Fibroblast of lung (primary cell): ENCODE results near the gene LYAR. TPM values are rescaled to one million over a fixed set of nuclear protein-coding genes. Genes with fewer than 3 reads are reported as not detected.

Source experiments
- DNase-seq, 2 donors: peaks; one replicate each; pipeline versions ENCODE4 v3.0.0 to v3.0.0-alpha.2; 2010; ENCODE audit warnings: low read depth in 2 of 2
- H2AFZ ChIP-seq: 2 replicates; pipeline ENCODE4 v1.5.1; 2012; ENCODE audit warnings: low read length, control low read depth, inconsistent platforms
- H3K27ac ChIP-seq: 2 replicates; pipeline ENCODE4 v1.5.1; 2011; ENCODE audit warnings: low read length, control low read depth; ENCODE audit not compliant: insufficient read depth
- H3K27me3 ChIP-seq: 2 replicates; pipeline ENCODE4 v1.5.1; 2011; ENCODE audit warnings: mild to moderate bottlenecking, low read length; ENCODE audit not compliant: control insufficient read depth, insufficient read depth
- H3K36me3 ChIP-seq: 2 replicates; pipeline ENCODE4 v1.5.1; 2011; ENCODE audit warnings: low read length; ENCODE audit not compliant: control insufficient read depth, insufficient read depth
- H3K4me1 ChIP-seq: 2 replicates; pipeline ENCODE4 v1.5.1; 2011; ENCODE audit warnings: low read length; ENCODE audit not compliant: control insufficient read depth, insufficient read depth; ENCODE audit errors: extremely low read depth
- H3K4me2 ChIP-seq: 2 replicates; pipeline ENCODE4 v1.5.1; 2011; ENCODE audit warnings: low read length, control low read depth; ENCODE audit not compliant: insufficient read depth; ENCODE audit errors: extremely low read depth
- H3K4me3 ChIP-seq, 4 experiments: fragments of 200-600 bp in 1 of 4; sonication (generic) in 1 of 4; replicated peaks in 1 of 4; 2 replicates each; pipeline ENCODE4 v1.5.1; 2011 to 2016; ENCODE audit warnings: low read length in 4 of 4, low read depth in 3 of 4, mild to moderate bottlenecking in 3 of 4, control low read depth in 2 of 4, inconsistent platforms in 1 of 4, mixed read lengths in 1 of 4; ENCODE audit not compliant: insufficient read depth in 1 of 4; ENCODE audit errors: control extremely low read depth in 1 of 4
- H3K79me2 ChIP-seq: 2 replicates; pipeline ENCODE4 v1.5.1; 2012; ENCODE audit warnings: mild to moderate bottlenecking, low read length, inconsistent platforms; ENCODE audit not compliant: control insufficient read depth, insufficient read depth
- H3K9ac ChIP-seq: 2 replicates; pipeline ENCODE4 v1.5.1; 2011; ENCODE audit warnings: mild to moderate bottlenecking, low read length, control low read depth; ENCODE audit not compliant: insufficient read depth
- H3K9me3 ChIP-seq: 2 replicates; pipeline ENCODE4 v1.5.1; 2012; ENCODE audit warnings: low read depth, low read length; ENCODE audit not compliant: control insufficient read depth, insufficient read depth
- H4K20me1 ChIP-seq: 2 replicates; pipeline ENCODE4 v1.5.1; 2011; ENCODE audit warnings: low read length; ENCODE audit not compliant: control insufficient read depth, insufficient read depth; ENCODE audit errors: extremely low read depth
- EZH2 ChIP-seq: IDR thresholded peaks from 2 replicates; pipeline ENCODE4 v1.5.1; 2012; ENCODE audit warnings: low read length, control low read depth, mild to moderate bottlenecking; ENCODE audit errors: missing control alignments
- polyA plus RNA-seq, 2 donors: library from polyadenylated mRNA; depleted of rRNA in 1 of 2; stranded (reverse) in 1 of 2; unstranded in 1 of 2; fragments of >200 nt; gene quantifications; 2 replicates each; pipeline ENCODE4 v1.2.1, GENCODE V29; 2011 to 2012; ENCODE audit warnings: missing spikeins in 1 of 2
- total RNA-seq: library from RNA; depleted of rRNA; stranded (reverse); fragments of >200 nt; gene quantifications from 2 replicates; pipeline ENCODE4 v1.2.1, GENCODE V29; 2014
- TF ChIP-seq, protein P1 (sequence below), 2 donors: IDR thresholded peaks in 1 of 2; conservative IDR thresholded peaks in 1 of 2; 1 replicate in 1 of 2; 2 replicates in 1 of 2; pipeline ENCODE4 v1.5.1; 2011 to 2012; ENCODE audit warnings: low read length in 2 of 2, control low read depth in 1 of 2, inconsistent platforms in 1 of 2, low read depth in 1 of 2, mild to moderate bottlenecking in 1 of 2

The LYAR gene
- total and polyA plus RNA-seq, 2 donors (not counting 1 experiment from before 2014, with no cell fraction given): 10.1 to 11.1 TPM

DNA sequence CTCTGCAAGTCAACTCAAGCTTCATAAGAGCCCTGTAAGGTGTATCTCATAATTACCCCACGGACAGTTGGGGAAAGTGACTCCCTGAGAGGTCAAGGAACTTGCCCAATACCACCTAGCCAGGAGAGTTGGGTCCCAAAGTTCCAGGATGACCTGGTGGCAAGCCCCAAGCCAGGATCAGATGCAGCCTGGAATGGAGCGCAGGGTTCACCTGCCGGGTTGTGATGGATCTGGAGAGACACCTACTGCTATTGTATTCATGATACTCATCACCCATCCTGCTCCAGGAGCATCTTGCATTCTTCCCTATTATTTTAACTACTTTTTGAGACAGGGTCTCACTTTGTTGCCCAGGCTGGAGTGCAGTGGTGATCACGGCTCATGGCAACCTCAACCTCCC lies 36.2 kb upstream of the LYAR start:
- no peak overlapping the region for H3K9ac ChIP-seq
- no peak for TF ChIP-seq EZH2
- TF ChIP-seq, protein P1, sequence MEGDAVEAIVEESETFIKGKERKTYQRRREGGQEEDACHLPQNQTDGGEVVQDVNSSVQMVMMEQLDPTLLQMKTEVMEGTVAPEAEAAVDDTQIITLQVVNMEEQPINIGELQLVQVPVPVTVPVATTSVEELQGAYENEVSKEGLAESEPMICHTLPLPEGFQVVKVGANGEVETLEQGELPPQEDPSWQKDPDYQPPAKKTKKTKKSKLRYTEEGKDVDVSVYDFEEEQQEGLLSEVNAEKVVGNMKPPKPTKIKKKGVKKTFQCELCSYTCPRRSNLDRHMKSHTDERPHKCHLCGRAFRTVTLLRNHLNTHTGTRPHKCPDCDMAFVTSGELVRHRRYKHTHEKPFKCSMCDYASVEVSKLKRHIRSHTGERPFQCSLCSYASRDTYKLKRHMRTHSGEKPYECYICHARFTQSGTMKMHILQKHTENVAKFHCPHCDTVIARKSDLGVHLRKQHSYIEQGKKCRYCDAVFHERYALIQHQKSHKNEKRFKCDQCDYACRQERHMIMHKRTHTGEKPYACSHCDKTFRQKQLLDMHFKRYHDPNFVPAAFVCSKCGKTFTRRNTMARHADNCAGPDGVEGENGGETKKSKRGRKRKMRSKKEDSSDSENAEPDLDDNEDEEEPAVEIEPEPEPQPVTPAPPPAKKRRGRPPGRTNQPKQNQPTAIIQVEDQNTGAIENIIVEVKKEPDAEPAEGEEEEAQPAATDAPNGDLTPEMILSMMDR (conservative IDR thresholded peaks at IDR 0.05 in 1 of 2, IDR thresholded peaks at IDR 0.05 in 1 of 2; ENCODE audit: low read depth in 1 of 2, low read length in 2 of 2): no peak

DNA sequence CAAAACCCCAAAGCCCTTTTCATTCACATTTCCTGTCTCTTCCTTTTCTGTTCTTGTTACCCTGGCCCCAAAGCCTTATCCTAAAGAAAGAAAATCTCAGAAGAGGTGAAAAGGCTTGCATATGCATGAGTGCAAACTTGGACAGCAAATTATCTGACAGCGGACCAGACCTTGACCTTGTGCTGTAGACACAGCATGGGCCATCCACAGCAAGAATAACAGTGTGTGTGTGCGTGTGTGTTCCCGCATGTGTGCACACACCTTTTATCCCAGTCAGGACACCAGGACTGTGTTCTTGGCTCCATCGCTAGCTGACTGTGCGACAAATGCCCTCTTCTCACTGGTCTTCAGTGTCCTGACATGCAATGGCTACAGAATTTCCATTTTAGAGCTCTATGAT lies 35.4 kb upstream of the LYAR start:
- no peaks in the 10 kb centered on the region for H4K20me1 ChIP-seq
- no peaks in the 10 kb centered on the region for H3K9me3 ChIP-seq
- H3K4me3 ChIP-seq: no peak overlapping the region
- H3K79me2 ChIP-seq: no peaks in the 10 kb centered on the region
- TF ChIP-seq, protein P1 (conservative IDR thresholded peaks at IDR 0.05 in 1 of 2, IDR thresholded peaks at IDR 0.05 in 1 of 2; ENCODE audit: low read depth in 1 of 2, low read length in 2 of 2): no peak
- no peak for TF ChIP-seq EZH2
- no peaks in the 10 kb centered on the region for H3K27me3 ChIP-seq
- H3K4me1 ChIP-seq: no peaks in the 10 kb centered on the region
- no peak overlapping the region for H3K9ac ChIP-seq
- no peak for DNase-seq
- H3K36me3 ChIP-seq: peaks cover 8% of the 10 kb centered on the region
- H3K4me2 ChIP-seq: no peak overlapping the region
- H3K27ac ChIP-seq: no peak overlapping the region
- H2AFZ ChIP-seq: no peak overlapping the region

More for the DNA sequence above, 36.2 kb upstream of the LYAR start:
- no peaks in the 10 kb centered on the region for H3K4me1 ChIP-seq
- no peak overlapping the region for H3K4me2 ChIP-seq
- H3K4me3 ChIP-seq: no peak overlapping the region
- H4K20me1 ChIP-seq: no peaks in the 10 kb centered on the region
- no peaks in the 10 kb centered on the region for H3K79me2 ChIP-seq
- no peak overlapping the region for H2AFZ ChIP-seq
- no peak overlapping the region for H3K27ac ChIP-seq
- no peak for DNase-seq
- no peaks in the 10 kb centered on the region for H3K27me3 ChIP-seq
- peaks cover 4% of the 10 kb centered on the region for H3K36me3 ChIP-seq
- no peaks in the 10 kb centered on the region for H3K9me3 ChIP-seq

DNA sequence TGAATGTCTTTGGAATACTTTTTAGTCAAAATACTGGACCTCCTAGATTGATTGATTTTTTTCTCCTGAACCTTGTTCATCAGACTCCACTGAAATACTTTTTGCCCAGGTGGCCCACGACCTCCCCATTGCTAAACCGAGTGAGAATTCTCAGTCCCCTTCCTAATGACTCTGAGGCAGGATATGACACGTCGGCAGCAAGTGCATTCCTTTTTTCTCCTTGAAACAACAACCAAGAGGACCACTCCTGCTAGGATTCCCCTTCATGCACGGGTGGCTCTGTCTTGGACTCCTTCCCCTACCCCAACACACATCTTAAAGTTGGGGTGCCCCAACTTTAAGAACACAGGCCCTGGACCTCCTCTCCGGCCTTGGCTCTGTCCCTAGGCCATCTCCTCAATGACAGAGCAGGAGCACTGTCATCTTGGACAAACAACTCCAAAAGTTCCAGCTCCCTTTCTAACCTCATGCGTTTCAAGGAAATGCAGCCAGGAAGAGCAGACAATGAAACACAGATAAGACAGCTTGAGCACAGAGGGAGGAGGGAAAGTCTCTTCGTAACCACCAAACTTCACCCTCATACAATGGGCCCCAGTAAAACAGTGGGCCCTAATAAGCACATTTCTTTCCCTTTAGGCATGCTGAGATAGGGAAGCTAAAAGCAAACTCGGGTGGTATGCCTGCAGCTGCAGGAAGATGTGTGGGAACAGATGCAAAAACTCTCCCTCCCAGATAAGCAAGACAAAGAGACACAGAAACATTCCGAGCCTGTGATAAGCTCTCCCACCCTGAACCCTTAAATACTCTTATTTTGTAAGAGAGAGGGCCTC lies 34.0 kb upstream of the LYAR start:
- no peak for TF ChIP-seq EZH2
- TF ChIP-seq, protein P1 (conservative IDR thresholded peaks at IDR 0.05 in 1 of 2, IDR thresholded peaks at IDR 0.05 in 1 of 2; ENCODE audit: low read depth in 1 of 2, low read length in 2 of 2): no peak
- Histone ChIP-seq H3K27me3 (no peaks in the 10 kb centered on the region), H3K79me2 (no peaks in the 10 kb centered on the region), H4K20me1 (no peaks in the 10 kb centered on the region), H3K9me3 (no peaks in the 10 kb centered on the region), H3K4me1 (no peaks in the 10 kb centered on the region), H3K36me3 (peaks cover 8% of the 10 kb centered on the region), H3K9ac (no peak overlapping the region), H3K4me2 (no peak overlapping the region), H3K4me3 (no peak overlapping the region), H3K27ac (no peak overlapping the region), H2AFZ (no peak overlapping the region)
- DNase-seq: peak in 1 of 2 donors; percentile 12
